ENCODE results near the gene BROX. TPM values are rescaled to one million over a fixed set of nuclear protein-coding genes. Genes with fewer than 3 reads are reported as not detected.
"Not testable (repeated sequence)": the region's sequence is repeated elsewhere in the genome, so short reads cannot be mapped to it uniquely, and the experiment has no call there.

BROX gene
- polyA plus RNA-seq, 1 donor (not counting 4 experiments of a cell fraction or from before 2014, with no cell fraction given): 9.6 TPM

DNA sequence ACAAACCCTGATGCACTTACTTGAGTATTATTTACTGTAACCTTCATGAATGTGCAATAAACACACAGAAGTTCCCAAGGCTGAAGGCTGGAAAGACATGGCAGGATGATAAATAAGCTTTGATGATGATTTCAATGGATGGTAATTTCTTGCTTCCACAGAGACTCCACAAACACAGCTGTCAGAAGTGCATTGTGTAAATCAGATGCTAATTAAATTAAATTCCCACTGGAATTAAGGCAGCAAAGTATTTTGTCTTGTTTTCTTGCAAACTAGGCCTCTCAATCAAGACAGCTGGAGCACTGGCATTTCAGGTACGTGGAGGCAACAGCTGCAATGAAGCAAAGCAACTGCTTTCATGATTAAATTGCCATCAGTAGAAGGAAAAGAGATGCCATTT lies 48.7 kb downstream of the BROX start:
- Histone ChIP-seq H2AFZ (ENCODE audit: control insufficient read depth, low read length) (no peak overlapping the region), H3K9ac (ENCODE audit: control insufficient read depth, extremely low read depth, insufficient read depth, low read length) (no peak overlapping the region), H3K4me3 (ENCODE audit: control insufficient read depth in 2 of 3, extremely low read depth in 1 of 3, insufficient read depth in 2 of 3, low read depth in 1 of 3, low read length in 3 of 3) (no peak overlapping the region), H3K27me3 (ENCODE audit: control insufficient read depth, extremely low read depth, insufficient read depth, low read length) (no peaks in the 10 kb centered on the region), H3K36me3 (ENCODE audit: control insufficient read depth in 2 of 2, extremely low read depth in 1 of 2, insufficient read depth in 2 of 2, low read length in 2 of 2) (no peaks in the 10 kb centered on the region), H3K27ac (ENCODE audit: control insufficient read depth, insufficient read depth, low read length) (no peak overlapping the region), H3K4me1 (ENCODE audit: control insufficient read depth, extremely low read depth, insufficient read depth, low read length) (no peaks in the 10 kb centered on the region), H3K79me2 (ENCODE audit: control insufficient read depth, insufficient read depth, low read length) (no peaks in the 10 kb centered on the region), H3K4me2 (ENCODE audit: control insufficient read depth, extremely low read depth, insufficient read depth, low read depth, low read length) (no peak overlapping the region), H4K20me1 (ENCODE audit: control insufficient read depth, extremely low read depth, insufficient read depth, low read length) (no peaks in the 10 kb centered on the region), H3K9me3 (ENCODE audit: control insufficient read depth, low read depth, low read length) (no peaks in the 10 kb centered on the region), H3K9me1 (ENCODE audit: control insufficient read depth, extremely low read depth, insufficient read depth, low read length) (no peaks in the 10 kb centered on the region)
- DNase-seq (ENCODE audit: low read depth, low spot score) (no peak), FAIRE-seq (no peak)
- no peak for TF ChIP-seq EZH2 (IDR thresholded peaks at IDR 0.05; ENCODE audit: low read length)
- TF ChIP-seq, protein P1, sequence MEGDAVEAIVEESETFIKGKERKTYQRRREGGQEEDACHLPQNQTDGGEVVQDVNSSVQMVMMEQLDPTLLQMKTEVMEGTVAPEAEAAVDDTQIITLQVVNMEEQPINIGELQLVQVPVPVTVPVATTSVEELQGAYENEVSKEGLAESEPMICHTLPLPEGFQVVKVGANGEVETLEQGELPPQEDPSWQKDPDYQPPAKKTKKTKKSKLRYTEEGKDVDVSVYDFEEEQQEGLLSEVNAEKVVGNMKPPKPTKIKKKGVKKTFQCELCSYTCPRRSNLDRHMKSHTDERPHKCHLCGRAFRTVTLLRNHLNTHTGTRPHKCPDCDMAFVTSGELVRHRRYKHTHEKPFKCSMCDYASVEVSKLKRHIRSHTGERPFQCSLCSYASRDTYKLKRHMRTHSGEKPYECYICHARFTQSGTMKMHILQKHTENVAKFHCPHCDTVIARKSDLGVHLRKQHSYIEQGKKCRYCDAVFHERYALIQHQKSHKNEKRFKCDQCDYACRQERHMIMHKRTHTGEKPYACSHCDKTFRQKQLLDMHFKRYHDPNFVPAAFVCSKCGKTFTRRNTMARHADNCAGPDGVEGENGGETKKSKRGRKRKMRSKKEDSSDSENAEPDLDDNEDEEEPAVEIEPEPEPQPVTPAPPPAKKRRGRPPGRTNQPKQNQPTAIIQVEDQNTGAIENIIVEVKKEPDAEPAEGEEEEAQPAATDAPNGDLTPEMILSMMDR (optimal IDR thresholded peaks at IDR 0.05 in 1 of 3, IDR thresholded peaks at IDR 0.05 in 1 of 3, conservative IDR thresholded peaks at IDR 0.05 in 1 of 3; ENCODE audit: extremely low read depth in 1 of 3, insufficient read depth in 2 of 3, low read length in 3 of 3): no peak
- dilution Hi-C loops (cut with MboI; ENCODE audit: extremely low pct_ligation_motif_present, low sequenced_read_pairs): no loop called here

DNA sequence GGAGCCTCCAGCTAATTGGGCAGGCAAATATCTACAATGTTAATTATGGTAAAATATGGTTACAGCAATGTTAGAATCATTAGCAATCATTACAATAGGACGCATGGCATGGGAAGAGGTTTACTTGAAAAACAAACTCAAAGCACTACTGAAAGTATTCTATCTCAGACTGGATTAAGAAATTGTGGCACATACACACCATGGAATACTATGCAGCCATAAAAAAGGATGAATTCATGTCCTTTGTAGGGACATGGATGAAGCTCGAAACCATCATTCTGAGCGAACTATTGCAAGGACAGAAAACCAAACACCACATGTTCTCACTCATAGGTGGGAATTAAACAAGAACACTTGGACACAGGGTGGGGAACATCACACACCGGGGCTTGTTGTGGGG lies 49.8 kb downstream of the BROX start:
- DNase-seq (ENCODE audit: low read depth, low spot score); FAIRE-seq: not testable (repeated sequence)

DNA sequence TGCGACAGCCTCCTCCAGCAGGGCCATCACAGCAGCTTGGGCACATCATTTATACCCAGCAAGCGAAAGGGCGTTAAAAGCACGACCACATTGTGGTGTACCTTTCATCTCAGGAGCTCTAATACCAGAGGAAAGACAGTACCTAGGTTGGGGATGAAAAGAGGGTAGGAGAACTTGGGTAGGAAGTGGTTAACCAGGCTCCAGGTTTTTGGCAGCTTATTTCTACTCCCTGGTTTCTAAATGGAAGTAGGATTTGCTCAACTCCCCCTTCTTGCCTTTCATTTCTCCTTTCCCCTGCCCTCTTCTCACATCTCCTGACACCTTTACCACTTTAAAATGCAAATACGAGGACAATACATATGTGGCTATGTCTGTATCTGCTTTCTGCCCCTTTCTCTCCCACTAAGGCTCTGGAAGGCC lies 54.8 kb downstream of the BROX start:
- FAIRE-seq (no peak), DNase-seq (ENCODE audit: low read depth, low spot score) (no peak)
- H3K79me2 ChIP-seq (ENCODE audit: control insufficient read depth, insufficient read depth, low read length): no peaks in the 10 kb centered on the region
- no peak overlapping the region for H3K9ac ChIP-seq (ENCODE audit: control insufficient read depth, extremely low read depth, insufficient read depth, low read length)
- no peak overlapping the region for H3K4me3 ChIP-seq (ENCODE audit: control insufficient read depth in 2 of 3, extremely low read depth in 1 of 3, insufficient read depth in 2 of 3, low read depth in 1 of 3, low read length in 3 of 3)
- H3K36me3 ChIP-seq (ENCODE audit: control insufficient read depth in 2 of 2, extremely low read depth in 1 of 2, insufficient read depth in 2 of 2, low read length in 2 of 2): no peaks in the 10 kb centered on the region
- no peaks in the 10 kb centered on the region for H3K27me3 ChIP-seq (ENCODE audit: control insufficient read depth, extremely low read depth, insufficient read depth, low read length)
- TF ChIP-seq, protein P1 (optimal IDR thresholded peaks at IDR 0.05 in 1 of 3, IDR thresholded peaks at IDR 0.05 in 1 of 3, conservative IDR thresholded peaks at IDR 0.05 in 1 of 3; ENCODE audit: extremely low read depth in 1 of 3, insufficient read depth in 2 of 3, low read length in 3 of 3): no peak
- no peak for TF ChIP-seq EZH2 (IDR thresholded peaks at IDR 0.05; ENCODE audit: low read length)
- H3K9me1 ChIP-seq (ENCODE audit: control insufficient read depth, extremely low read depth, insufficient read depth, low read length): no peaks in the 10 kb centered on the region
- dilution Hi-C loops (cut with MboI; ENCODE audit: extremely low pct_ligation_motif_present, low sequenced_read_pairs): no loop called here
- H3K4me2 ChIP-seq (ENCODE audit: control insufficient read depth, extremely low read depth, insufficient read depth, low read depth, low read length): no peak overlapping the region
- no peak overlapping the region for H2AFZ ChIP-seq (ENCODE audit: control insufficient read depth, low read length)
- no peaks in the 10 kb centered on the region for H4K20me1 ChIP-seq (ENCODE audit: control insufficient read depth, extremely low read depth, insufficient read depth, low read length)
- no peaks in the 10 kb centered on the region for H3K9me3 ChIP-seq (ENCODE audit: control insufficient read depth, low read depth, low read length)
- no peaks in the 10 kb centered on the region for H3K4me1 ChIP-seq (ENCODE audit: control insufficient read depth, extremely low read depth, insufficient read depth, low read length)
- no peak overlapping the region for H3K27ac ChIP-seq (ENCODE audit: control insufficient read depth, insufficient read depth, low read length)

More for the DNA sequence above, 49.8 kb downstream of the BROX start:
- H3K9ac ChIP-seq (ENCODE audit: control insufficient read depth, extremely low read depth, insufficient read depth, low read length); H3K79me2 ChIP-seq (ENCODE audit: control insufficient read depth, insufficient read depth, low read length); H3K4me2 ChIP-seq (ENCODE audit: control insufficient read depth, extremely low read depth, insufficient read depth, low read depth, low read length); H2AFZ ChIP-seq (ENCODE audit: control insufficient read depth, low read length); H3K27me3 ChIP-seq (ENCODE audit: control insufficient read depth, extremely low read depth, insufficient read depth, low read length); H3K4me3 ChIP-seq (ENCODE audit: control insufficient read depth in 2 of 3, extremely low read depth in 1 of 3, insufficient read depth in 2 of 3, low read depth in 1 of 3, low read length in 3 of 3); H3K27ac ChIP-seq (ENCODE audit: control insufficient read depth, insufficient read depth, low read length); H3K36me3 ChIP-seq (ENCODE audit: control insufficient read depth in 2 of 2, extremely low read depth in 1 of 2, insufficient read depth in 2 of 2, low read length in 2 of 2); H4K20me1 ChIP-seq (ENCODE audit: control insufficient read depth, extremely low read depth, insufficient read depth, low read length); H3K4me1 ChIP-seq (ENCODE audit: control insufficient read depth, extremely low read depth, insufficient read depth, low read length); H3K9me3 ChIP-seq (ENCODE audit: control insufficient read depth, low read depth, low read length); H3K9me1 ChIP-seq (ENCODE audit: control insufficient read depth, extremely low read depth, insufficient read depth, low read length); dilution Hi-C loops (cut with MboI; ENCODE audit: extremely low pct_ligation_motif_present, low sequenced_read_pairs): not testable (repeated sequence)

Measured in keratinocyte (primary cell).